GM20000 (cell line): Measurements from ENCODE around the gene SLC2A9.

Experiments
- DNase-seq: peaks from one replicate; pipeline ENCODE4 v3.0.0; 2012; ENCODE audit warnings: low spot score
- CTCF ChIP-seq: IDR thresholded peaks from 2 replicates; pipeline ENCODE4 v1.5.1; 2012; ENCODE audit warnings: mild to moderate bottlenecking, control low read depth; ENCODE audit errors: extremely low read depth, missing control alignments

Gene SLC2A9

GRCh38 chr4:9968472-9968871 lies 52.8 kb downstream of the SLC2A9 start:
- no peak for DNase-seq
- TF ChIP-seq CTCF = no peak

DNA sequence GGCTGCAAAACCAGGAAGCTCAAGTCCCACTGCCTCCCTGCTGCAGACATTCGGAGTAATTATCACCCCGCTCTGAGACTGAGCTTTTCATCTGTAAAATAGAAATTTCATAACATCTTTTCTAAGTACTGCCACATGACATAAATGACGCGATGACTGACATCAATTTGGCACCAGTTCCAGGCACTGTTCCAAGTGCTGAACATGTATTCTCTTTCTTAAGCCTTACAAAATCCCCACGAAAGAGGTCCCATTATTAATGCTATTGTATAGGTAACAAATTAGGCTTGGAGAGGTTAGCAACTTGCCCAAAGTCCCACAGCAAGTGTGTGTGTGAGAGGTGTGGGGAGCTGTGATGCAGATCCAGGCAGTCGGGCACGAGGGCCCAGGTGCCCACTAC lies 56.4 kb downstream of the SLC2A9 start:
- DNase-seq = no peak
- TF ChIP-seq CTCF = no peak

DNA sequence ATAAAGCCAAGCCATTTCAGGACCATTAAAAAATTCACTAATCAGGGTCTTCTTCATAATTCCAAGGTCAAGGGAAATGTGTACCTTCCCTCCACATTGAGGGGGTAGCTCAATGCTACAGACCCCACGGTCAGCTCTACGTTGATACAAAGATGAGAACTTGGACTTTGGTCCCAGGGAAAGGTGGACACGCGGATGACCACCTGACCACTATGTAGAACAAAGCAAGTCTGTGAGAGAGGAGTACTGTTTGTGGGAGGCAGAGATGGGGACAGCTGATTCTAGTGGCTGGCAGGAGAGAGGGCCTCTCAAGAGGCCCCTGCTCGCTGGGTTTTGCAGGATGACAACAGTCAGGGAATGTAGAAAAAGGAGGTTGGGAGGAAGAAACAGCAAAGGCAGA lies 58.0 kb downstream of the SLC2A9 start:
- no peak for TF ChIP-seq CTCF
- DNase-seq = no peak

DNA sequence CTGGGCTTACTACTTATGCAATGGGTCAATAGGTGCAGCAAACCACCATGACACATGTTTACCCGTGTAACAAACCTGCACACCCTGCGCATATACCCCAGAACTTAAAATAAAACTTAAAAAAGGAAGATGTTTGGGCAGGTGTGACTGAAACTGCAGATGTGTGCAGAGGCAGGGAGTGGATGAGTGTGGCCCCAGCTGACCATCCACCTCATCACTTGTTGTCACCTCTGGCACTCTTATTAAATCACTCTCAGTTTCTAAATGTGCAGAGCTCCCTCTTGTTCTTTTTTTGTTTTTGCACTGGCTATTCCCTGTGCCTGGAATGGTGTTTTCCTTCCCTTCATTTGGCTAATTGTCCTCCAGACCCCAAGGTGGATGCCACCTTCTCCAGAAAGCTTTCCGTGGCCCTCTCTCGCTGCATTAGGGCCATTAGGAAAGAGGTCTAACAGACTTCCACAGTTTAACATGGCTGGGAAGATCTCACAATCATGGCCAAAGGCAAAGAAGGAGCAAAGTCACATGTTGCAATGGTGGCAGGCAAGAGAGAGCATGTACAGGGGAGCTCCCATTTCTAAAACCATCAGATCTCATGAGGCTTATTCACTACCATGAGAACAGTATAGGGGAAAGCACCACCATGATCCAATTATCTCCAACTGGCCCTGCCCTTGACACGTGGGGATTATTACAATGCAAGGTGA lies 58.5 kb downstream of the SLC2A9 start:
- TF ChIP-seq CTCF = no peak

GRCh38 chr4:9954468-9954867 lies 66.8 kb downstream of the SLC2A9 start:
- DNase-seq = no peak
- no peak for TF ChIP-seq CTCF

More for the DNA sequence above, 58.5 kb downstream of the SLC2A9 start:
- DNase-seq = no peak

- no peak for TF ChIP-seq CTCF
- DNase-seq = no peak
Measured at GRCh38 chr4:9953089-9953488, 68.2 kb downstream of the SLC2A9 start.

DNA sequence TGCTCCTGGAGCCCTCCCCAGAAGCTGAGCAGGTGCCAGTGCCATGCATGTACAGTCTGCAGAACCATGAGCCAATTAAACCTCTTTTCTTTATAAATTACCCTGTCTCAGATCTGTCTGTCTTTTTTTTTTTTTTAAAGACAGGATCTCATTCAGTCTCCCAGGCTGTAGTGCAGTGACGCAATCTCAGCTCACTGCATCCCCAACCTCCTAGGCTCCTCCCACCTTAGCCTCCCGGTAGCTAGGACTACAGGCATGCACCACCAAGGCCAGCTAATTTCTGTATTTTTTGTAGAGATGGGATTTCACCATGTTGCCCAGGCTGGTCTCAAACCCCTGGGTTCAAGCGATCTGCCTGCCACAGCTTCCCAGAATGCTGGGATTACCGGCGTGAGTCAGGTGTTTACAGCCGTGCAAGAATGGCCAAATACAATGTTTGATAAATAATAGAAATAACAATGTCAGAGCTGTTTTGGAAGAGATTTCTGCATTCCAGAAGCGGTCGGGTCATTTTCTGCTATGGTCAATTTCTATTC lies 68.8 kb downstream of the SLC2A9 start:
- DNase-seq = no peak
- TF ChIP-seq CTCF = no peak
